Measurements from ENCODE around the gene ZBTB42. TPM values are rescaled to one million over a fixed set of nuclear protein-coding genes. Genes with fewer than 3 reads are reported as not detected.

Gene ZBTB42
- total and polyA plus RNA-seq, 2 of the 13 experiments (the other 11 are each of a cell fraction or from before 2014, with no cell fraction given), result 2.8 to 4.2 TPM

GRCh38 chr14:104768437-104769323 is 32.2 kb upstream of the ZBTB42 start (continued):
- TF ChIP-seq ZBTB7B (CRISPR knock-in tag; IDR thresholded peaks at IDR 0.05), result peak; percentile 94
- peak; percentile 91 for TF ChIP-seq STAG1 (CRISPR knock-in tag; IDR thresholded peaks at IDR 0.05)
- TF ChIP-seq TARDBP (CRISPR knock-in tag; IDR thresholded peaks at IDR 0.05), result peak; percentile 87; the same call in 1 of the 2 replicates
- TF ChIP-seq SIX1 (CRISPR knock-in tag; IDR thresholded peaks at IDR 0.05; ENCODE audit: borderline replicate concordance), result no peak
- TF ChIP-seq AGO2 (optimal IDR thresholded peaks at IDR 0.05; ENCODE audit: low read depth, low read length), result peak; percentile 96
- peak; percentile 74 for TF ChIP-seq ZFY (CRISPR knock-in tag; IDR thresholded peaks at IDR 0.05)
- peak; percentile 33; the same call in 1 of the 2 replicates for TF ChIP-seq MAZ (IDR thresholded peaks at IDR 0.05; ENCODE audit: borderline replicate concordance, low read depth, low read length)
- TF ChIP-seq MAZ (CRISPR knock-in tag; IDR thresholded peaks at IDR 0.05; ENCODE audit: low read depth), result peak; percentile 75
- no peak for TF ChIP-seq ZNF83 (CRISPR knock-in tag; IDR thresholded peaks at IDR 0.05; ENCODE audit: borderline replicate concordance)
- TF ChIP-seq ZNF629 (CRISPR knock-in tag; conservative IDR thresholded peaks at IDR 0.05), result peak; percentile 62
- no peak for TF ChIP-seq SUZ12 (IDR thresholded peaks at IDR 0.05; ENCODE audit: low read depth, low read length)
- TF ChIP-seq ASH2L (IDR thresholded peaks at IDR 0.05; ENCODE audit: insufficient read length, low read depth, low read length), result peak; percentile 26
- TF ChIP-seq ZNF577 (CRISPR knock-in tag; IDR thresholded peaks at IDR 0.05; ENCODE audit: borderline replicate concordance, low read depth), result no peak
- peak; percentile 66 for TF ChIP-seq SALL2 (CRISPR knock-in tag; IDR thresholded peaks at IDR 0.05)
- TF ChIP-seq JUND (CRISPR knock-in tag; IDR thresholded peaks at IDR 0.05), result no peak
- peak; percentile 78 for TF ChIP-seq ARID4A (CRISPR knock-in tag; IDR thresholded peaks at IDR 0.05; ENCODE audit: borderline replicate concordance)
- TF ChIP-seq ARID2 (CRISPR knock-in tag; IDR thresholded peaks at IDR 0.05; ENCODE audit: borderline replicate concordance), result no peak
- TF ChIP-seq E2F5 (CRISPR knock-in tag; conservative IDR thresholded peaks at IDR 0.05), result no peak
- TF ChIP-seq TCF7L2 (IDR thresholded peaks at IDR 0.05; ENCODE audit: low read depth, low read length), result no peak
- peak; percentile 48; the same call in 1 of the 2 replicates for TF ChIP-seq FOXJ3 (CRISPR knock-in tag; IDR thresholded peaks at IDR 0.05; ENCODE audit: borderline replicate concordance)
- no peak for TF ChIP-seq ZBTB49 (CRISPR knock-in tag; IDR thresholded peaks at IDR 0.05; ENCODE audit: borderline replicate concordance)

Measured in HepG2 (cell line).